ENCODE measurements around the gene DUOXA1.
"Not testable (repeated sequence)": the region's sequence is repeated elsewhere in the genome, so short reads cannot be mapped to it uniquely, and the experiment has no call there.

The DUOXA1 gene

GRCh38 chr15:45087513-45087912 lies 42.2 kb downstream of the DUOXA1 start:
- no peak for DNase-seq

GRCh38 chr15:45084163-45084562 lies 45.5 kb downstream of the DUOXA1 start:
- no peak for DNase-seq

GRCh38 chr15:45083223-45083622 lies 46.5 kb downstream of the DUOXA1 start:
- DNase-seq: no peak

- DNase-seq: not testable (repeated sequence)
Measured at GRCh38 chr15:45082412-45082811, 47.3 kb downstream of the DUOXA1 start.

- DNase-seq: not testable (repeated sequence)
Measured at GRCh38 chr15:45080593-45080992, 49.1 kb downstream of the DUOXA1 start.

- not testable (repeated sequence) for DNase-seq
Measured at GRCh38 chr15:45079628-45080246, 49.9 kb downstream of the DUOXA1 start.

GRCh38 chr15:45079201-45079600 lies 50.5 kb downstream of the DUOXA1 start:
- DNase-seq: not testable (repeated sequence)

GRCh38 chr15:45077391-45077790 lies 52.3 kb downstream of the DUOXA1 start:
- not testable (repeated sequence) for DNase-seq

GRCh38 chr15:45075440-45076320 lies 54.0 kb downstream of the DUOXA1 start:
- not testable (repeated sequence) for DNase-seq

GRCh38 chr15:45073602-45074001 lies 56.1 kb downstream of the DUOXA1 start:
- not testable (repeated sequence) for DNase-seq

GRCh38 chr15:45069942-45070360 lies 59.7 kb downstream of the DUOXA1 start:
- DNase-seq: not testable (repeated sequence)

Measured in hippocampal formation (tissue), 2 donors.